NCI-H524 treated with DMSO at 0.1 percent for 48 hours (cell line): ENCODE measurements around the gene CASP5.

Source experiments
- DNase-seq: peaks from one replicate; lab custom pipeline; 2025; lab: John Stamatoyannopoulos, UW

CASP5 gene

DNA sequence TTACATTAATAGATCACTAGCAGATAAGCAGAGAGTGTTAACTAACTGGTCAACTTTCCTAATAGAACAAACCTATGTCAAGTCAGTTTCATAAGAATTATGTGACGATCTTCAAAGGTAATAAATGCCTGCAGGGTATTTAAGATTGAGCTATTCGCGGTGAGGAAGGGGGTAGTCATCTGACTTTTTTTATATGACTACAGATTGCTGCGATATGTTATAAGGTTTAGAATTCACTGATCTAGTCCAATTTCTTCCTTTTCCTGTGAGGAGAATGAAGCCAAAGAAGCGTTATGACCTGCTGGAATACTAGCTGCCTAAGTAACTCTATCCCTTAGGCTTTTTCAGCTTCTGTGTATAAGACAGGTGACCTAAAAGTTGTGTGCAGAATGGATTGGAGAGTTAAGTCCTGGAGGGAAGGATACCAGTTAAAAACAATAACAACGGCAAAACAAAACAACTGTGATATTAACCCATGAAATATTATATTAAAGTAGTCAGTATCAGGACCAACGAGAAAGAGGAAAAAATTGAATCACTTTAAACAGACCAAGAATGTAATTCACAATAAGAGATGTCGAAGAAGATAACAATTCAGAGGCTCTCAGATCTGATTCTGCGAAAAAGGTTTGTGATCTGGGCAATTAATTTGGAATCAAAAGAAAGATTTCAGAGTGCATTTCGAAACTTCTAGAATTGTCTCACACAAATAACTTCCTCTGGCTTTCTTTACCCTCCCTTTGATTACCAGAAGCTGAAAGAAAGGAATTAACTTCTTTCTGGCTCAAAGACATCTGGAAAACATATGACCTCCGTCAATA, 55.2 kb downstream of the CASP5 start:
- DNase-seq, result no peak

DNA sequence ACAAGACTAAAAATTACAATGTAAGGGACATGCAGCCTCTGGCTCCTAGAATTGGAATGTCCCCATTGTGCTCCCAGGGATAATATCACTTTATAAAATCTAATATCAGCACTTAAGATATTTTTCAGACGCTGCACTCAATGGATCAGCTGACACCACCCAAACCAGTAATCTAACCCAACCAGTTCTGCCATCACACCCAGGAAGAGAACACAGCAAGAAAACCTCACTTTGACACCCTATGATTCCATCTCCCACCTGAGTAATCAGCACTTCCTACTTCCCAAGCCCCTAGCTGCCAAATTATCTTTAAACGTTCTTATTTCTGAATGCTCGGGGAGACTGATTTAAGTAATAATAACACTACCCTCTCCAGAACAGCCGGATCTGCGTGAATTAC, 57.2 kb downstream of the CASP5 start:
- DNase-seq, result no peak

DNA sequence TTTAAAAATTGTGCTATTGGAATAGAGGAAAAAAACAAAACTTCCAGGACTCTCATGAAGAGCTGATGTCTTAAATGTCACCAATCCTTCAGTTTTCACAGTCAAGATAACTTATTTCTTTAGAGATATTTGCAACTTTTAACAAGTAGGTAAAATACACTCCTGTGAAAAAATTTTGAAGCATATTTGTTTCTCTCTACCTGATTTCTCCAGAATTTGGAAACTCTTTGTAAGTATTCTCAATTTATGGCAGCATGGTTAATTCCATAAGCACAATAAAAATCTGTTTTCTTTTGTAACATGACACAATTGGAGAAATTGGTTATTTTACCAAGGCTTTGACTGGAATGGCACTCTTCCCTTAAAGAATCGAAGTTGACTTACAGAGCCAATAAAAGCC, 58.7 kb downstream of the CASP5 start:
- DNase-seq, result no peak

GRCh38 chr11:104962852-104963251, 60.1 kb downstream of the CASP5 start:
- no peak for DNase-seq

- DNase-seq, result no peak
Measured at GRCh38 chr11:104957280-104957679, 65.7 kb downstream of the CASP5 start.

DNA sequence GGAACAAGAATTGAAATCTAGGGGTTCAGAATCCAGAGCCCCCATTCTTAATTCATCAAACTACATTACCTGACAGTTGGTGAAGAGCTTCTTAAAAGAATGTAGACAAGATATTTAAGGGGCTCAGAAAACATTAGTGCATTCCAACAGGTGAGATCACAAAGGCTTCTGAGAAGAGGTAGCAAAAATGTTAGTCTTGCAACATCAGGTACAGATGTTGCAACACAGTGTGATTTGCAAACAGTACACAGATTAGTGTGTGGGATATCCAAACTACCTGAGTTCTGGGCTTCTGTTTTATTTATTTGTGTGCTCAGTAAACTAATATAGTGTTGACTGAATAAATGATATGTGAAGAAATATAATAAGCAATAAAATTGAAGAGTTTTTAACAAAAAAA, 66.4 kb downstream of the CASP5 start:
- no peak for DNase-seq

GRCh38 chr11:104946907-104947306, 76.1 kb downstream of the CASP5 start:
- no peak for DNase-seq
